Loucy (cell line): ENCODE results near the gene VPS45.

Source experiments
- CTCF ChIP-seq: fragments of 200-600 bp; sonication (generic); conservative IDR thresholded peaks from 2 replicates; pipeline ENCODE4 v1.5.1; 2014; ENCODE audit warnings: mild to moderate bottlenecking, antibody characterized with exemption, low read length
- EZH2phosphoT487 ChIP-seq: fragments of 200-600 bp; IDR thresholded peaks from 2 replicates; pipeline ENCODE4 v1.6.1; 2018; ENCODE audit warnings: antibody characterized with exemption, mild to moderate bottlenecking, moderate library complexity, borderline replicate concordance

GRCh38 chr1:150072959-150073358 is 5.4 kb downstream of the VPS45 start:
- TF ChIP-seq CTCF (peak; percentile 73), EZH2phosphoT487 (no peak)
